HCT116 (cell line): ENCODE measurements around the gene ADGRE3.
"Not testable (repeated sequence)": the region's sequence is repeated elsewhere in the genome, so short reads cannot be mapped to it uniquely, and the experiment has no call there.

Experiments
- ATF3 ChIP-seq: IDR thresholded peaks from 2 replicates; pipeline ENCODE4 v1.6.1; 2012
- CTCF ChIP-seq, 3 experiments: fragments of 200-600 bp in 1 of 3; sonication (generic) in 1 of 3; IDR thresholded peaks in 2 of 3; conservative IDR thresholded peaks in 1 of 3; 2 replicates each; pipeline ENCODE4 v1.5.1; 2012 to 2017; ENCODE audit warnings: low read depth in 2 of 3, low read length in 2 of 3, antibody characterized with exemption in 1 of 3, borderline replicate concordance in 1 of 3, control low read depth in 1 of 3, mild to moderate bottlenecking in 1 of 3, mixed read lengths in 1 of 3, mixed run types in 1 of 3, moderate library complexity in 1 of 3; ENCODE audit not compliant: insufficient read depth in 1 of 3
- EZH2 ChIP-seq: fragments of 200-600 bp; sonication (generic); IDR thresholded peaks from 2 replicates; pipeline ENCODE4 v1.6.1; 2017; ENCODE audit warnings: antibody characterized with exemption, mixed run types
- EZH2phosphoT487 ChIP-seq: fragments of 200-600 bp; IDR thresholded peaks from 2 replicates; pipeline ENCODE4 v1.6.1; 2018; ENCODE audit warnings: antibody characterized with exemption, borderline replicate concordance
- MAX ChIP-seq: IDR thresholded peaks from 2 replicates; pipeline ENCODE4 v1.6.1; 2012
- POLR2A ChIP-seq: IDR thresholded peaks from 2 replicates; pipeline ENCODE4 v1.7.0; 2011; ENCODE audit warnings: borderline replicate concordance; ENCODE audit not compliant: insufficient read depth, insufficient read length; ENCODE audit errors: extremely low read depth
- RAD21 ChIP-seq: IDR thresholded peaks from 2 replicates; pipeline ENCODE4 v1.6.1; 2012; ENCODE audit warnings: low read depth, mild to moderate bottlenecking
- REST ChIP-seq: IDR thresholded peaks from 2 replicates; pipeline ENCODE4 v1.6.1; 2012; ENCODE audit warnings: low read depth
- SIN3A ChIP-seq: IDR thresholded peaks from 2 replicates; pipeline ENCODE4 v1.6.1; 2012; ENCODE audit warnings: low read depth
- SP1 ChIP-seq: IDR thresholded peaks from 2 replicates; pipeline ENCODE4 v1.6.1; 2012; ENCODE audit warnings: low read depth

- not testable (repeated sequence) for TF ChIP-seq CTCF (IDR thresholded peaks at IDR 0.05 in 2 of 3, conservative IDR thresholded peaks at IDR 0.05 in 1 of 3; ENCODE audit: borderline replicate concordance in 1 of 3, insufficient read depth in 1 of 3, low read depth in 2 of 3, low read length in 2 of 3); EZH2; POLR2A; SP1; SIN3A; MAX; ATF3; RAD21; EZH2phosphoT487; REST
Observed at GRCh38 chr19:14624491-14624890, 50.2 kb downstream of the ADGRE3 start.
